C4-2B (cell line): ENCODE measurements around the gene SLC7A9.

Experiments used
- CTCF ChIP-seq: fragments of 450-650 bp; conservative IDR thresholded peaks from 2 replicates; pipeline ENCODE4 v1.5.1; 2017; ENCODE audit warnings: mild to moderate bottlenecking
- ZFX ChIP-seq: fragments of 450-650 bp; IDR thresholded peaks from 2 replicates; pipeline ENCODE4 v1.6.1; 2017

GRCh38 chr19:32902448-32902847 is 32.9 kb upstream of the SLC7A9 start:
- no peak for TF ChIP-seq CTCF
- TF ChIP-seq ZFX, result no peak
